GM12878 (cell line): ENCODE data around the gene ELOVL4.

ENCODE experiments used
- CBX5 ChIP-seq: sonication (generic); IDR thresholded peaks from 2 replicates; pipeline ENCODE4 v1.6.1; 2016; ENCODE audit warnings: low read depth, moderate library complexity, mild to moderate bottlenecking, inconsistent platforms
- ESRRA ChIP-seq: IDR thresholded peaks from 2 replicates; pipeline ENCODE4 v1.6.1; 2012; ENCODE audit warnings: mild to moderate bottlenecking, low read length, improper control_type of control experiment
- NR2C2 ChIP-seq: IDR thresholded peaks from 2 replicates; pipeline ENCODE4 v1.6.1; 2011; ENCODE audit warnings: borderline replicate concordance, low read depth; ENCODE audit not compliant: control insufficient read depth, insufficient read length
- SMAD1 ChIP-seq: fragments of 450-650 bp; IDR thresholded peaks from 2 replicates; pipeline ENCODE4 v1.6.1; 2018; ENCODE audit warnings: mild to moderate bottlenecking, low read depth; ENCODE audit not compliant: partially characterized antibody
- TAF1 ChIP-seq: IDR thresholded peaks from 2 replicates; pipeline ENCODE4 v1.6.1; 2011; ENCODE audit warnings: mild to moderate bottlenecking, low read depth, low read length, borderline replicate concordance
- YBX1 ChIP-seq: fragments of 450-650 bp; IDR thresholded peaks from 2 replicates; pipeline ENCODE4 v1.6.1; 2016; ENCODE audit warnings: antibody characterized with exemption

DNA sequence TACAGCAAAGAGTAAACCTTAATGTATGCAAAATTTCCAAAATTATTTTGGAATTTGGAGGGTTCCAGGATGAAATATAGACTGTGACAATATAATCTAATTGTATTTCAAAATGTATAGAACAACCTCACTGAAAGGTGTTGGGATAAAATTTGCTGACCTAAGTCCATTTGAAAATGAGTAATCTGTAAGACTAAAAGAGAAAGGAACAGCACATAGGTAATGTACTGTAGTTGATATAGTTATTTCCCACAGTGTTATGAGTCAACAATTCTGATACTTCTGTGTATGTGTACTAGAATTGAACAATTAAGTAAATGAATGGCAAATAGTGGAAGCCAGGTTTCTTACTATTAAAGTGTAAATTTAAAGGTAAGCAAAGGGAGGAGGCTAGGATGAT lies 23.8 kb upstream of the ELOVL4 start:
- no peak for TF ChIP-seq TAF1
- no peak for TF ChIP-seq CBX5
- TF ChIP-seq YBX1, result no peak
- TF ChIP-seq ESRRA, result no peak
- no peak for TF ChIP-seq SMAD1
- TF ChIP-seq NR2C2, result no peak
